Iris pigment epithelial cell (primary cell): ENCODE results near the gene MMP15.

Experiments used
- DNase-seq: peaks from one replicate; pipeline ENCODE4 v3.0.0-alpha.2; 2011; ENCODE audit warnings: low read depth

Gene MMP15

DNA sequence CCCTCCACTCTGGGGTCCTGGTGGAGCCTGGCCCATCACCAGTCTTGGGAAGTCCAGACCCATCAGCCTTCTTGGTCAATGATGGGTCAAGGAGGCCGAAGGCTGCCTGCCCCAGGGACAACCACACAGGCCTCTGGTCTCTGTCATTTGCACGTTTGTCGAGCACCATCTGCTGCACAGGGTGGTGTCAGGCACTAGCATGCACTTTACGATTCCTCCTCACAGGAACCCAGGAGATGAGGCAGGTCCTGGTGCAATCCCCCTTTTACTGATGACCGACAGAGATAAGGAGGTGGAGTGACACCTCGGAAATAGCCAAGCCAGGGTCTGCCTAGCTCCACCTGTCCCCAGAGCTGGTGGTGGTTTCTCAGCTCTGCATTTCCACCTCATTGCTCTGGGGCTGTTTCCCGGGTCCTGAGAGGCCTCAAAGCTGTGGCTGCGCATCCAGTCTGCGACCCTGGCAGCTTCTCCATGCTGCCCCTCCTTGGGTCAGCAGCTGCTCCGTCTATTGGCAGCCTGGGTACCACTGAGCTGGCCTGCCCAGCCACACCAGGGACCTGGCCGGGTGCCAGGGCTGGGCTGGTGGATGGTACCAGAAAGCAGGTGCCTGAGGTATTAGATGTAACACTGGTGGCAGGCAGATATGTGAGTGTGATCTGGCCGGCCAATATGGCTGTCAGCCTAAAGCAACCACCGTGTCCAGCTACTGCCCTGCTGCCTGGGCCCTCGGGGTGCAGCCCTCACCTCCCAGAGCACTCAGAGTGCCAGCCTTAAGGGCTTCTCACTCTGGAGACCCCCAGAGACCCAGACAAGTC, 10.0 kb downstream of the MMP15 start:
- no peak for DNase-seq

DNA sequence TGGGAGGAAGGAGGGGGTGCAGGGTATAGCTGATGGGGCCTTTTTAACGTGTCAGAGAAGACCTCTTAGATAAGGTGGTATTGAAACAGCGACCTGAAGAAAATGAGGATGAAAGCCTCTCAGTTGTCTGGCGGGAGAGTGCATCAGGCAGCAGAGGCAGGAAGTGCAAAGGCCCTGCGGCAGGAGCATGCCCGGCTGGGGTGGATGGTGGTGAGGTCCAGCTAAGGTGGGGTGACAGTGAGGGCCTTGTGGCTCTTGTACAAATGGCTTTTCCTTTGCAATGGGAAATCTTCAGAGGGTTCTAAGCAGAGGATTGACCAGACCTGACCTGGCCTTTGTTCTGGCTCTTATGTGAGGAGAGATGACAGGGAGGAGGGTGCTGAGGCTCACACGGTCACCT, 11.4 kb downstream of the MMP15 start:
- DNase-seq, result no peak

DNA sequence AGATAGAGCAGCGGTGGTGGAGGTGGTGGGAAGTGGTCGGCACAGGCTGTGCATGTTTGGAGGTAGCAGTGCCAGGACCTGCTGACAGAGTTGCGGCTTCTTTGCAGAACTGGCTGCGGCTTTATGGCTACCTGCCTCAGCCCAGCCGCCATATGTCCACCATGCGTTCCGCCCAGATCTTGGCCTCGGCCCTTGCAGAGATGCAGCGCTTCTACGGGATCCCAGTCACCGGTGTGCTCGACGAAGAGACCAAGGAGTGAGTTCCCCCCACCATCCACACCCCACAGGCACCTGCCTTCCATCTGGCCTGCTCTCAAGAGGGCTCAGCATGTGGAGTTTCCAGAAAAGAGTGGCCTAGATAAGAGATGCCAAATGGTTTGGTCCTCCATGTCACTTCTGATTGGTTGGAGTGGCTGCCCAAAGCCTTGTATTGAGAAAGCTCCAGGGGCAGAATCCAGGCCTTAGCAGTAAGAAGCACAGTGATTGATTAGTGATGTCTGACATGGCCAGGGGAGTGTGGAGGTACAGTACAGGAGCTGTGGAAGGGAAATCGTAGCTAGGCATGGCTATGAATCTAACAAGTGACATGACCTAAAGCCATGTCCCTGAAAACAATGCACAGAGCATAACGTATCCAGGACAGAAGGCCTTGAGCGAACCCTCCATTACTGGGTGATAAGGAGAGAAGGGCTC, 12.0 kb downstream of the MMP15 start:
- no peak for DNase-seq

DNA sequence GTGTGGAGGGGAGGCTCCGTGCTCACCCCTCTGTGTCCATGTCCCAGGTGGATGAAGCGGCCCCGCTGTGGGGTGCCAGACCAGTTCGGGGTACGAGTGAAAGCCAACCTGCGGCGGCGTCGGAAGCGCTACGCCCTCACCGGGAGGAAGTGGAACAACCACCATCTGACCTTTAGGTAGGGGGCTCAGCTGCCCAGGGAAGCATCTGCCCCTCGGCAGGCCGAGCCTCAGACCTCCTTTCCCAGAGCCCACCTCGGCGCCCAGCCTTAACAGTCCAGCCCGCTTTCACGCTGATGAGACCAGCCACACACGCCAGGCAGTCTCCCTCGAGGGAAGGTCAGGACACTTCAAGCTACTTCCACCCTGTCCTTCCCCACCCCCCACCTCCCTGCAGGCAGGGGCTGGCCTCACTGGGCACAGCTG, 12.7 kb downstream of the MMP15 start:
- DNase-seq, result no peak

DNA sequence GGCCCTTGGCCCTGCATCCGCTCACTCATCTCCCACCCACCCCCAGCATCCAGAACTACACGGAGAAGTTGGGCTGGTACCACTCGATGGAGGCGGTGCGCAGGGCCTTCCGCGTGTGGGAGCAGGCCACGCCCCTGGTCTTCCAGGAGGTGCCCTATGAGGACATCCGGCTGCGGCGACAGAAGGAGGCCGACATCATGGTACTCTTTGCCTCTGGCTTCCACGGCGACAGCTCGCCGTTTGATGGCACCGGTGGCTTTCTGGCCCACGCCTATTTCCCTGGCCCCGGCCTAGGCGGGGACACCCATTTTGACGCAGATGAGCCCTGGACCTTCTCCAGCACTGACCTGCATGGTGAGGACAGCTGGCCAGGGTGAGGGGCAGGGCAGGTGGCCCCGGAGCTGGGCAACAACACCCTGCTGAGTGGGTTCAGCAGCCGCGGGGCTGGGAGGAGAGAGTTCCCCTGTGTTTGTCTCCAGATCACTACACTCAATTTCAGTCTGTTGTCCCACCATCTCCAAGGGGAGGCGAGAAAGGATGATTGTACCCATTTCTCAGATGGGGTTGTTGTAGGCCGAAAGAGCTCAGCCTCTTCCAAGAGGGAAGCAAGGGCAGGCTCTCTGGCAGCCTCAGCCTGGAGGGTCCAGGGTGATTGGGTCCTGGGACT, 14.4 kb downstream of the MMP15 start:
- no peak for DNase-seq

DNA sequence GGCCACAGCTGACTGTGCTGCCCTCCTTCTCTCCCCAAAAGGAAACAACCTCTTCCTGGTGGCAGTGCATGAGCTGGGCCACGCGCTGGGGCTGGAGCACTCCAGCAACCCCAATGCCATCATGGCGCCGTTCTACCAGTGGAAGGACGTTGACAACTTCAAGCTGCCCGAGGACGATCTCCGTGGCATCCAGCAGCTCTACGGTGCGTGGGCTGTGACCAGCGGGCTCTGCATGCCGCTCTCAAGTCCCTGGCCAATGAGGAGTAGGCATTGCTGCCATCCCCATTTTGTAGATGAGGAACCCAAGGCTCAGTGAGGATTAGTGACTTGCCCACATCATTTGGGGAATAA, 14.9 kb downstream of the MMP15 start:
- no peak for DNase-seq

DNA sequence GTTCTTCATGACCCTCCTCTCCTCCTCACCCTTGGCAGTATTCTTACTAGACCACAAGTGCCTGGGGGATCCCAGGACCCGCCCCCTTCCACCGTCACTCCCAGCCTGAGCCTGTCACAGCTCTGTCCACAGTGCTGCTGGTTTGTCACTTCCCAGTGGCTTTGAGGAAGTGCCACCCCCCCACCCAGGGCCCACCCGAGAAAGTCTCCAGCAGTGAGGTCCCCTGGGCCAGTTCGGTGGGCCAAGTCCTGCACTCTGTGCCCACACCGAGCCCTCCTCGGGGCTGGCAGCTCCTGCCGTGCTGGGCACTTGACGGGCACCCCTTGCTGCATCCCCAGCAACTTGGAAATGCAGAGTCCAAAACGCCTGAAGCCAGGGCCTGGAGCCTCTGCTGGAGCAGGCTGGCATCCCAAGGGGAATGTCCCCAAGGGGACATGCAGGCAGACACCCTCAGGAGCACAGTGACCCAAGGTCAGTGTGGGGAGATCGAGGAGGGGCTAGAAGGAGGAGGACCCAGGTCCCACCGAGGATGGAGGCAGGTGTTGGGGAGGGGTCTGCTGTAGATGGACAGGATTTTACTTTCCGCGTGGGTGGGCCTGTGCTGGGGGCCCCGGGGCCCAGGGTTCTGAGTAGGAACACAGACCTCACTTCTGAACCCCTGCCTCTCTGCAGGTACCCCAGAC, 15.5 kb downstream of the MMP15 start:
- DNase-seq, result no peak

DNA sequence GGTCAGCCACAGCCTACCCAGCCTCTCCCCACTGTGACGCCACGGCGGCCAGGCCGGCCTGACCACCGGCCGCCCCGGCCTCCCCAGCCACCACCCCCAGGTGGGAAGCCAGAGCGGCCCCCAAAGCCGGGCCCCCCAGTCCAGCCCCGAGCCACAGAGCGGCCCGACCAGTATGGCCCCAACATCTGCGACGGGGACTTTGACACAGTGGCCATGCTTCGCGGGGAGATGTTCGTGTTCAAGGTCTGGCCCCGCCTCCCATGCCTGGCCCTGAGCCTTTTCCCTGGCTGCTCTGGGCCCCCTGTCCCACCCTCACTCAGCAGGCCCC, 16.0 kb downstream of the MMP15 start:
- no peak for DNase-seq

DNA sequence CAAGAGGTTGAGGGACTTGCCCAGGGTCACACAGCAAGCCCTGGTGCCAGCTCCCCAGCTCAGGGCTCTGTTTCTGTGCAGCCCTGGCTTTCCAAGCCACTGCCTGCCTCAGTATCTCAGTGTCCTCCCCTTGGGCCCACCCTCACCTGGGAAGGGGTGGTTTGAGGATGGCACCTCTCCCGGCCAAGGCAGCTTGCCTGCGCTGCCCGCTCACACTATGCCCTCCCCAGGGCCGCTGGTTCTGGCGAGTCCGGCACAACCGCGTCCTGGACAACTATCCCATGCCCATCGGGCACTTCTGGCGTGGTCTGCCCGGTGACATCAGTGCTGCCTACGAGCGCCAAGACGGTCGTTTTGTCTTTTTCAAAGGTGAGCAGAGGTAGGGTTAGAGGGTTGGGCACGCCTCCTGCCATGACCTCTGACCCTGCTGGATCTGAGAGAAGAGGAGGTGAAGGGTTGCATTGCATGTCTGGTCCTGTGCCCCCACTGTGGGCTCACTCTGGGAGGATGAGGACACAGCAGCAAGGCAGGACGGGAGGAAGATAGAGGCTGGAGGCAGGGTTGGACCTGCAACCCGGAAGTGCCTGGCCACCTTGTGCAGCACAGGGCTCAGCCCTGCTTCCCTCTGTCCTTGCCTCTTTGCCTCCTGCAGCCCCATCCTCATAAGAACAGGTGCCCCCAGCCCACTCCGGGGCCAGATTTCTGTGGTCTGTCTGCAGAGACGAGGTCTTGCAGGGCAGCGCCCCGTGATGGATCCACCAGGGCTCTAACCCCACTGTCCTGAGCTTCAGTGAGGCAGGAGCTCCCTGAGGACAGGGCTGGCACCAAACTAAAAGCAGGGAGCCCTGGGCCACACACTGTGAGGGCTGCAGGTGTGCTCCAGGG, 16.7 kb downstream of the MMP15 start:
- DNase-seq, result no peak

DNA sequence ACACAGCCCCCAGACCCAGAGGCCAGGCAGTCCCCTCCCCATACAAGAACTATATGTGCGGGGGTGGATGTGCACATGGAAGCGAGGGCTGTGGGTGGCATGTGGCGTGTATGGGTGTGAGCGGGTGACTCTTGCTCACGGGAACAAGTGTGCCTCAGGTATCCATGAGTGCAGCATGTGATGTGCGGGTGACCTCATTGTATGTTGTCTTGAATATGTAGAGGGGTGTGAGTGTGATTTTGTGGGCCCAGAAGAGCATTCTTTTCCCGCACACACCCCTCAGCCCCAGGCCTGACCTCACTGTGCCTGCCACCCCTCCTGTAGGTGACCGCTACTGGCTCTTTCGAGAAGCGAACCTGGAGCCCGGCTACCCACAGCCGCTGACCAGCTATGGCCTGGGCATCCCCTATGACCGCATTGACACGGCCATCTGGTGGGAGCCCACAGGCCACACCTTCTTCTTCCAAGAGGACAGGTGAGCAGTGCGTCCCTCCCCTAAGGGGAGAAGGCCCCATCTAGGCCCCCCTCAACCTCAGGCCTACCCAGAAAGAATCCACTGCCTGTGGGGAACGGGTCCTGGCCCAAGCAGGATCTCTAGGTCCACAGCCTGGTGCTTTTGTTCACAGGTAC, 17.4 kb downstream of the MMP15 start:
- DNase-seq, result no peak

DNA sequence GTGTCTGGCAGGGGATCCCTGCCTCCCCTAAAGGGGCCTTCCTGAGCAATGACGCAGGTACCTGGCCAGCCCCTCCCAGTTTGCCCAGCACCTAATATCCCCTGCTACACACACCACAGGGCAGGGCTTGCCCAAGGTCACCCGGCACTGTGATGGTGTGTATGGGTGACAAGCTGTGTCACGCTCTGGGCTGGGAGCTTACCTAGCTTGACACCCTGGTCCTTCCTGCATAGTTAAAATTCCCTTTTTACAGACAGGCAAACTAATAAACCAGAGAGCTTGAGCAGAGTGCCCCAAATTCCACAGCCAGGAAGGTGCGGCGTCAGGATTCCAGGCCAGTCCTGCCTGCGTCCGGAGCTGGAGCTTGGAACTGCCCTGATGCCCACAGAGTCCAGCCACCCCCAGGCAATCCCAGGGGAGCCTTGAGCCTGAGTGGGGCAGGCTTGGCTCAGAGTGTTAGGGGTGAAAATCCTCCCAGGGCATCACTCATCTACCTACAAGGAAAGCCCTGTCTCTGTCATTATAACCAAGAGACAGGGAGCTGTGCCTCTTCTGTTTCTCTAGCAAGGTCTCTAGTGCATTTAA, 18.1 kb downstream of the MMP15 start:
- DNase-seq, result no peak

DNA sequence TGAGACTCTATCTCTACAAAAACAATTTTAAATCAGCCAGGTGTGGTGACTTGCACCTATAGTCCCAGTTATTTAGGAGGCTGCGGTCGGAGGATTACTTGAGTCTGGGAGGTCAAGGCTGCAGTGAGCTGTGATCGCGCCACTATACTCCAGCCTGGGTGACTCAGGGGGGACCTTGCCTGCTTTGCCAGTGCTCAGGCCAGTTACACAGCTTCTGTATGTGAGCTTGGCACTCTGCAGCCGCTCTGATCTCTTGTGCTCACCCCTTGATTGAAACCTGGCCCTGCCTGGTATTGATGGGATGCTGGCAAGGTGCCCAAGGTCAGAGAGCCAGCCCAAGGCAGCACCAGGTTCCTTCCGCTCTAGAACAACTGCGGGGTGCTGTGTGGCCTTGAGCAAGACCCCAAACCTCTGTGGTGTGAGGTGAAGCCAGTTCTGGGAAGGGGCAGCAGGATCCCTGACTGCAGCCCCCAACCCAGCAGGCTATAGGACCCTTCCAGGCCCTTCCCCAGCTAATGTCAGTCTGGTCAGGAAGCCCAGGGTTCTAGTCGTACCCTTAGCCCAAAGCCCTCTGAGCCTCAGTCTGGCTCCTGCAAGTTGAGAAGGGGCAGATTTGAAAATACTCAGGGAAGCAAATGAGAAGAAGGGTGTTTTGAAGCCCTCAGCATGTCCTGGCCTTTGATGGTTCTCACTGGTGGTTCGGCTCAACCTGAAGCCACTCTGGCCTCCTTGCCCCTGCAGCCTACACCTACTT, 18.9 kb downstream of the MMP15 start:
- DNase-seq, result no peak

DNA sequence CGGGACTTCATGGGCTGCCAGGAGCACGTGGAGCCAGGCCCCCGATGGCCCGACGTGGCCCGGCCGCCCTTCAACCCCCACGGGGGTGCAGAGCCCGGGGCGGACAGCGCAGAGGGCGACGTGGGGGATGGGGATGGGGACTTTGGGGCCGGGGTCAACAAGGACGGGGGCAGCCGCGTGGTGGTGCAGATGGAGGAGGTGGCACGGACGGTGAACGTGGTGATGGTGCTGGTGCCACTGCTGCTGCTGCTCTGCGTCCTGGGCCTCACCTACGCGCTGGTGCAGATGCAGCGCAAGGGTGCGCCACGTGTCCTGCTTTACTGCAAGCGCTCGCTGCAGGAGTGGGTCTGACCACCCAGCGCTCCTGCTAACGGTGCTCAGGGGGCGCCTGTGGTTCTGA, 19.5 kb downstream of the MMP15 start:
- DNase-seq, result no peak

DNA sequence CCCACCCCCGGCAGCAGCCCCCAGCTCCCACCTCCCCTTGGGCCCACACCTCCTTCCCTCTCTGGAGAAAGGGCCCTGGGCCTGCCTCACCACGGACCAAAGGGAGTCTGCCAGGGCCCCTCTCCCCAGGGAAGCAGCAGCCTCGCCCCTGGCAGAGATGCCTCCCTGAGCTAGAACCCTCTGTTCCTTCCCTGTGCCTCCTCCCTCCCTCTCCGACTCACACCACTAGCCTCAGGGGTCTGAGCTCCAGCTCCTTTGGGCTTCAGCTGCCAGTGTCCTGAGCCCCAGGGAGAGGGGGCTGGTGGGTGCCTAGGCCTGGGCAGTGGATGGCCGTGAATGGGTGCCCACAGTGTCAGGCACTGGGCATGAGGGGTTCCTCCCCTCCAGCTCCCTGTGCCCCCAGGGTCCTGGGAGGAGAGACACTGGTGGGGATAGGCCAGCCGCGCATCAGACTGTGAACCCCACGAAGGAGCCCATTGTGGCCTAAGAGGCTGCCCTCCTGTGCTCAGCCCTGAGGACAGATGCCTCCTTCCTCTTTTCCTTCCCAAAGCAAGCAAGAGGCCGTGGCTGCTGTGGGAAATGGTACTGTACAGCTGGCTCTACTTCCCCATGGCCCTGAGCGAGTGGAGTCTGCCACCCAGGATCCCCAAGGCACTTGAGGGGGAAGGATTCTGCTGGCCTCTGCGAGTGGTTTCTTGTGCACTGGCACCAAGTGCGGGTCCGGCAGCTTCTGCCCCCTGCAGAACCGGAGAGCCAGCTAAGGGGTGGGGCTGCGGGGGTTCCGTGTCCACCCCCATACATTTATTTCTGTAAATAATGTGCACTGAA, 20.7 kb downstream of the MMP15 start:
- DNase-seq, result no peak

DNA sequence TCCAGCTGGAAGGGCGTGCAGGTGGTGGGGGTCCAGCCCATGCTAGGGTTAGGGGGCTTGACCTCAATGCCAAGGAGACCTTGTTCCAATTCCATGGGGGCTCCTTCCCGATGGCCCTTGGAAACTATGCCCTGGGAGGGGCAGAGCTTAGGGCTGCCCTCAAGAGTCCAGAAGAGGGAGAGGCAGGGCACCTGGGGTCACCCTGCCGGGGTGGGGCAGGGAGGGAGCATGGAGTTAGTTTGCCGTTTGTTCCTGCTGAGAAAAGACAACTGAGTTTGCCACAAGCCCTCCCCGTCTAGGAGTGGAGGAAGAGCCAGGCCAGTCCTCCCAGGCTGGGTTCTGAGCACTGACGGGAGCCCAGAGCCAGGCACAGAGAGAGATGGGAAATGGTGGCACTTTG, 21.4 kb downstream of the MMP15 start:
- DNase-seq, result no peak

DNA sequence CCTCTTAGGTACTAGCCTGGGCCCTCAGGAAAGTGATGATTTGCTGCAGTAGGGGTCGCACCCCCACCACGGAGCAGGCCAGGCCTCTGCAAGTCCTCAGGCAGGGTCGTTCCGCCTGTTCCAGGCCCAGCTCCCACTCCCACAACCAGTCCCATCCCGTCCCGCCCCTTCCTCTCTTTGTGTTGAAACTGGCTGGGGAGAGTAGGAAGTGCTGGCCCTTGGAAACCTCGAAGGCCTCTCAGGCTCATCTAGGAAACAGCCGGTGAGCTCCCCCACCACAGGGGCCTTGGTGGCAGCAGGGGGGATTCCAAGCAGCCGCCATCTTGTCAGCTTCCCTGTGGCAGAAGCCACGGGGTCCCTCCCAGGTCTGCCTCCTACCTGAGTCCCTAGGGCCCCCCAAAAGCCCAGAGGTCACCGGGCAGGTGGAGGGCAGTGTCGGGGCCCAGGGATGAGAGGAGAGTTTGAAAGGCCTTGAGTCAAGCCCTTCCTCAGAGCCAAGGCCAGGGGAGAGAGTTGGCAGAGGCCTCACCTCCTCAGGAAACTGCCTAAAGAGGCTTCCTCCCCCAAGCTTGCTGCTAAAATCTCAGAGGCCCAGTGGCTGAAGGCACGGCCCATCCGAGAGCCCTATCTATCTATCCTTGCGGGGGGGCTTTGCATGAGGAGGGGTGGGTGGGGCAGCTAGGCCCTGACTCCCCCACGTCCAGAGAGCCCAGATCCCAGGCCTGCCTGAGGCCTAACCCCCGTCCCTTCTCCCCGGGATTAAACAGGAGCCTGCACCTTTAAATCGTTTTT, 22.2 kb downstream of the MMP15 start:
- DNase-seq, result no peak

DNA sequence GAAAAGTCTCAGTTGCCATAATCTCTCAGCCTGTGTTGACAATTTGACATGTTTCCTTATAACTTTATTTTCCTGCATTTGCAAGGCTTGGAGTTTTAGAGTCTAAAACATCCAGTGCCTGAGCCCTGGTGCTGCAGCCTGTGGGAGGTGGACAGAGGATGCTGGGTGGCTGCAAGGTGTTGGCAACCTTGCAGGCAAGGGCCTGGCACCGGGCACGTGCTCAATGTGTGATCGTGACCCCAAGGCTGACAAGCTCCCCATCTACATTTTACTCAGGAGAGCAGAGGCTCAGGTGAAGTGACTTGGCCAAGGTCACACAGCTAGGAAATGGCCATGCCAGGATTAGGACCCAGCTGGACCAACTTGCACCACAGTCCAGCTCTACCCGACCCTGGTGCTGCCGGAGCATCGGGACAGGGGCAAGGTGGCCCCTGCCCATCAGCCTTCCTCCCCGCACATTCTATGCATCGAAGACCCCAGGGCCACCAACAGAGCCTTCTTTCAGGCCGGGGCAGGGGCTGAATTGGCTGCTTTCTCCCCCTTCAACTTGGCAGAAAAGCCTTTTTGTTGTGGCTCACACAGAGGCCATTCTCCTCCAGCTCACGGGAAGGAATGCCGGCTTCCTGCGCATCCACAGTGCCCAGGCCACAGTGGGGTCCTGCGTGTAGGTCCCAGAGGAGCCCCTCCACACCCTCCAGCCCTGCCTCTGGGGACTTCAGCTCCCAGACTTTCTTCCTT, 23.1 kb downstream of the MMP15 start:
- no peak for DNase-seq
